ENCODE measurements around the gene TSHZ2.
A peak's percentile ranks its signal among the peaks of the same experiment; 100 is the strongest.
"Not testable (repeated sequence)": the region's sequence is repeated elsewhere in the genome, so short reads cannot be mapped to it uniquely, and the experiment has no call there.

Gene TSHZ2

GRCh38 chr20:52965380-52965779 lies 6.8 kb upstream of the TSHZ2 start:
- no peak for DNase-seq

GRCh38 chr20:52965819-52966218 lies 6.3 kb upstream of the TSHZ2 start:
- no peak for DNase-seq

- not testable (repeated sequence) for DNase-seq
Observed at GRCh38 chr20:52966543-52966942, 5.6 kb upstream of the TSHZ2 start.

GRCh38 chr20:52971498-52972189 lies 514 bp upstream of the TSHZ2 start:
- DNase-seq, result no peak

GRCh38 chr20:52972965-52973819 lies 1.0 kb downstream of the TSHZ2 start:
- DNase-seq, result peak; percentile 52

GRCh38 chr20:52974179-52974594 lies 2.0 kb downstream of the TSHZ2 start:
- DNase-seq, result peak; percentile 74

GRCh38 chr20:52975029-52975732 lies 3.0 kb downstream of the TSHZ2 start:
- DNase-seq, result peak; percentile 43

GRCh38 chr20:52975803-52976531 lies 3.8 kb downstream of the TSHZ2 start:
- DNase-seq, result no peak

GRCh38 chr20:52978851-52979250 lies 6.7 kb downstream of the TSHZ2 start:
- DNase-seq, result no peak

GRCh38 chr20:52981051-52981450 lies 8.9 kb downstream of the TSHZ2 start:
- no peak for DNase-seq

- DNase-seq, result no peak
Observed at GRCh38 chr20:52983726-52984450, 11.7 kb downstream of the TSHZ2 start.

- no peak for DNase-seq
Observed at GRCh38 chr20:52984451-52984810, 12.3 kb downstream of the TSHZ2 start.

- no peak for DNase-seq
Observed at GRCh38 chr20:52985687-52986086, 13.5 kb downstream of the TSHZ2 start.

GRCh38 chr20:52987295-52987694 lies 15.1 kb downstream of the TSHZ2 start:
- DNase-seq, result no peak

- no peak for DNase-seq
Observed at GRCh38 chr20:52991830-52992229, 19.7 kb downstream of the TSHZ2 start.

GRCh38 chr20:52992632-52993031 lies 20.5 kb downstream of the TSHZ2 start:
- DNase-seq, result no peak

GRCh38 chr20:52993076-52993475 lies 20.9 kb downstream of the TSHZ2 start:
- DNase-seq, result no peak

- no peak for DNase-seq
Observed at GRCh38 chr20:52994184-52994970, 22.2 kb downstream of the TSHZ2 start.

- DNase-seq, result no peak
Observed at GRCh38 chr20:52996130-52996529, 24.0 kb downstream of the TSHZ2 start.

- DNase-seq, result no peak
Observed at GRCh38 chr20:52996658-52997057, 24.5 kb downstream of the TSHZ2 start.

GRCh38 chr20:52998268-52998667 lies 26.1 kb downstream of the TSHZ2 start:
- DNase-seq, result no peak

Data from activated CD4-positive, alpha-beta T cell treated with anti-CD3 and anti-CD28 coated beads, Interleukin-2, Interleukin-6, amounts not matched to agents 100 ng/mL and 50 ng/mL, durations not matched to agents 16 hours and 8 hours (primary cell).